Nephron progenitor cell (in vitro differentiated cells): ENCODE measurements around the gene PREX1.

Experiments
- DNase-seq: peaks from one replicate; pipeline ENCODE4 v3.0.0; 2021
- H3K27ac Mint-ChIP-seq: 2 replicates; pipeline ENCODE4 v1.8.0; 2021; ENCODE audit warnings: mild to moderate bottlenecking, moderate library complexity, mixed read lengths
- H3K27me3 Mint-ChIP-seq: 2 replicates; pipeline ENCODE4 v1.8.0; 2021; ENCODE audit warnings: mild to moderate bottlenecking, low read depth, mixed read lengths; ENCODE audit not compliant: poor library complexity
- H3K36me3 Mint-ChIP-seq: 2 replicates; pipeline ENCODE4 v1.8.0; 2021; ENCODE audit warnings: low read depth, mixed read lengths
- H3K4me1 Mint-ChIP-seq: 2 replicates; pipeline ENCODE4 v1.8.0; 2021; ENCODE audit warnings: mixed read lengths
- H3K4me3 Mint-ChIP-seq: 2 replicates; pipeline ENCODE4 v1.8.0; 2021; ENCODE audit warnings: mild to moderate bottlenecking, moderate library complexity, mixed read lengths
- H3K9me3 Mint-ChIP-seq: 2 replicates; pipeline ENCODE4 v1.8.0; 2021; ENCODE audit warnings: mild to moderate bottlenecking, moderate library complexity, mixed read lengths
- CTCF ChIP-seq: fragments of 200-600 bp; sonication (generic); IDR thresholded peaks from 2 replicates; pipeline ENCODE4 v1.5.0; 2021; ENCODE audit warnings: antibody characterized with exemption

Gene PREX1

GRCh38 chr20:48721324-48722001, 106.3 kb downstream of the PREX1 start:
- Mint-ChIP-seq H3K36me3 (peaks cover 15% of the 10 kb centered on the region), H3K27ac (no peak overlapping the region), H3K9me3 (no peaks in the 10 kb centered on the region), H3K4me1 (peaks cover 53% of the 10 kb centered on the region), H3K27me3 (peaks cover 6% of the 10 kb centered on the region), H3K4me3 (no peak overlapping the region)
- no peak for TF ChIP-seq CTCF
- no peak for DNase-seq

- peaks cover 8% of the 10 kb centered on the region for H3K36me3 Mint-ChIP-seq
- H3K4me3 Mint-ChIP-seq, result no peak overlapping the region
- peaks cover 53% of the 10 kb centered on the region for H3K4me1 Mint-ChIP-seq
- H3K9me3 Mint-ChIP-seq, result no peaks in the 10 kb centered on the region
- DNase-seq, result no peak
- H3K27me3 Mint-ChIP-seq, result peaks cover 6% of the 10 kb centered on the region
- TF ChIP-seq CTCF, result no peak
- H3K27ac Mint-ChIP-seq, result peak overlapping the region; percentile 84
These were observed 107.4 kb downstream of the PREX1 start for GRCh38 chr20:48720256-48720985.

GRCh38 chr20:48719598-48720255, 108.1 kb downstream of the PREX1 start:
- H3K27ac Mint-ChIP-seq, result peak overlapping the region; percentile 84
- H3K36me3 Mint-ChIP-seq, result peaks cover 6% of the 10 kb centered on the region
- no peak for TF ChIP-seq CTCF
- no peak overlapping the region for H3K4me3 Mint-ChIP-seq
- peaks cover 6% of the 10 kb centered on the region for H3K27me3 Mint-ChIP-seq
- H3K9me3 Mint-ChIP-seq, result no peaks in the 10 kb centered on the region
- peaks cover 51% of the 10 kb centered on the region for H3K4me1 Mint-ChIP-seq
- DNase-seq, result no peak

- Mint-ChIP-seq H3K4me3 (no peak overlapping the region), H3K9me3 (no peaks in the 10 kb centered on the region), H3K4me1 (peaks cover 44% of the 10 kb centered on the region), H3K27me3 (peaks cover 6% of the 10 kb centered on the region), H3K36me3 (peaks cover 6% of the 10 kb centered on the region), H3K27ac (no peak overlapping the region)
- no peak for DNase-seq
- TF ChIP-seq CTCF, result no peak
These were observed 108.8 kb downstream of the PREX1 start for GRCh38 chr20:48718786-48719578.

GRCh38 chr20:48717680-48718223, 110.0 kb downstream of the PREX1 start:
- H3K36me3 Mint-ChIP-seq, result peaks cover 6% of the 10 kb centered on the region
- no peak for DNase-seq
- no peak for TF ChIP-seq CTCF

More at GRCh38 chr20:48717680-48718223, 110.0 kb downstream of the PREX1 start:
- Mint-ChIP-seq H3K27me3 (peaks cover 6% of the 10 kb centered on the region), H3K4me3 (no peak overlapping the region), H3K4me1 (peaks cover 31% of the 10 kb centered on the region), H3K9me3 (no peaks in the 10 kb centered on the region), H3K27ac (no peak overlapping the region)
